Adrenal gland (tissue), 12 donors: ENCODE measurements around the gene UBE2E2. TPM values are rescaled to one million over a fixed set of nuclear protein-coding genes. Genes with fewer than 3 reads are reported as not detected.

Experiments
- DNase-seq, 7 donors: peaks; one replicate each; pipeline ENCODE4 v3.0.0-alpha.2; 2019 to 2020
- H3K27ac ChIP-seq, 5 donors: fragments of 200-600 bp; sonication (generic) in 4 of 5; 1 replicate in 3 of 5; 2 replicates in 2 of 5; pipeline versions ENCODE4 v1.5.1 to v1.8.0; 2016 to 2020; ENCODE audit warnings: mild to moderate bottlenecking in 1 of 5
- H3K27me3 ChIP-seq: fragments of 200-600 bp; 2 replicates; pipeline ENCODE4 v1.8.0; 2021
- H3K36me3 ChIP-seq, 2 donors: fragments of 200-600 bp; replicated peaks in 1 of 2; 1 replicate in 1 of 2; 2 replicates in 1 of 2; pipeline versions ENCODE4 v1.5.1 to v1.8.0; 2018 to 2022
- H3K4me1 ChIP-seq, 2 donors: fragments of 200-600 bp; replicated peaks in 1 of 2; 1 replicate in 1 of 2; 2 replicates in 1 of 2; pipeline versions ENCODE4 v1.5.1 to v1.8.0; 2018 to 2021
- H3K4me3 ChIP-seq, 4 donors: fragments of 200-600 bp; sonication (generic) in 3 of 4; one replicate each; pipeline ENCODE4 v1.5.1; 2016 to 2018
- H3K9me3 ChIP-seq, 3 donors: fragments of 200-600 bp; sonication (generic) in 1 of 3; replicated peaks in 1 of 3; 1 replicate in 2 of 3; 2 replicates in 1 of 3; pipeline versions ENCODE4 v1.5.1 to v1.8.0; 2016 to 2021
- POLR2A ChIP-seq, 2 donors: fragments of 450-650 bp; IDR thresholded peaks; one replicate each; pipeline ENCODE4 v1.6.1; 2017; ENCODE audit warnings: antibody characterized with exemption in 2 of 2, mild to moderate bottlenecking in 2 of 2, moderate library complexity in 1 of 2
- WGBS, 4 donors: extraction: QIAGEN DNeasy Blood & Tissue Kit in 2 of 4; methylation state at CpG; one replicate each; pipeline versions ENCODE4 v1.1.5 to v1.1.7; 2013 to 2017; 5-methylcytosine and 5-hydroxymethylcytosine counted together
- intact Hi-C, 2 donors: fragments of 100-400 bp; cut with DNase I; formaldehyde crosslinking; loops; one replicate each; pipeline versions ENCODE4 v1.14.1 to v1.15.0; 2022 to 2023
- polyA plus RNA-seq, 3 donors: library from polyadenylated mRNA; stranded (reverse); fragments of 200-250 nt in 2 of 3; fragments of 350-450 nt in 1 of 3; fragmentation: Illumina TruSeq in 1 of 3; extraction: RNeasy Lipid Tissue Mini Kit (QIAGEN cat#74804) in 1 of 3; gene quantifications; one replicate each; pipeline ENCODE4 v1.2.3, GENCODE V29; 2013 to 2014
- total RNA-seq, 9 donors: library from RNA; depleted of rRNA in 4 of 9; stranded (reverse); fragments of >200 nt in 4 of 9; fragments of 120-200 nt in 1 of 9; fragmentation: NEBNext Ultra II Directional in 1 of 9; extraction: Animal tissue kit (Norgen Biotek cat#: 25700) in 1 of 9; gene quantifications; one replicate each; pipeline versions ENCODE4 v1.1.0 to v1.2.4, GENCODE V29; 2013 to 2023
- TF ChIP-seq, protein P1 (sequence below), 6 experiments: fragments of 450-650 bp in 4 of 6; fragments of 200-600 bp in 2 of 6; sonication (generic) in 1 of 6; IDR thresholded peaks; 1 replicate in 5 of 6; 2 replicates in 1 of 6; pipeline versions ENCODE4 v1.5.1 to v1.8.0; 2016 to 2021; ENCODE audit warnings: antibody characterized with exemption in 6 of 6, mild to moderate bottlenecking in 2 of 6, moderate library complexity in 1 of 6
- donor health status: healthy with polysubstance abuse.
- donor health status: Bipolar disorder and iron deficiency.
- donor health status: DM: yes; HTN: yes; CAD: no.
- donor health status: DM: no; HTN: no; CAD: no.
- donor health status: DM: no; HTN: no; CAD: no.
- donor health status: DM: yes; HTN: yes; CAD: no.

Gene UBE2E2
- total and polyA plus RNA-seq, 12 donors, result 9.3 to 29.6 (median 20.7) TPM

DNA sequence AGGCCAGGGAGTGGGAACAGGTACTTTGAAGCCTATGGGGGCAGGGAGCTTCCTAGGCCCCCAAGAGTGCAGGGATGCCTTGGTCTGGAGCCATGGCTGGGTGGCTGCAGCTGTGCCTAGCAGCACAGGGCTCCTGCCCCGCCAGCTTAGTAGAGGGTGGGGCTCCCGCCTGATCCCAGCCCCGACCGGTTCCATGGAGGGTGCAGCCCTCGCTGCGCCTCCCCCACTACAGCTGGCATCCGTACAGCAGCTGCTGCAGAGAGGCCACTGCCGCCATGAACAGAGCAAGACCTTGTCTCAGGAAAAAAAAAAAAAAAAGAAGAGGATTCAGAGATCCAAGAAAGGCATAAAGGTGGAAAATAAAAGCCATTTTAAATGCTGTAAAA is 277.2 kb downstream of the UBE2E2 start:
- 87 to 94% (median 92%) methylated on average over 4 to 8 of the region's 8 CpGs for WGBS, 4 donors
- Histone ChIP-seq H3K27me3 (no peaks in the 10 kb centered on the region), H3K9me3 (no peaks in the 10 kb centered on the region), H3K27ac (no peak overlapping the region), H3K4me3 (no peak overlapping the region), H3K4me1 (no peaks in the 10 kb centered on the region), H3K36me3 (no peaks in the 10 kb centered on the region)
- no peak for DNase-seq
- TF ChIP-seq, protein P1, sequence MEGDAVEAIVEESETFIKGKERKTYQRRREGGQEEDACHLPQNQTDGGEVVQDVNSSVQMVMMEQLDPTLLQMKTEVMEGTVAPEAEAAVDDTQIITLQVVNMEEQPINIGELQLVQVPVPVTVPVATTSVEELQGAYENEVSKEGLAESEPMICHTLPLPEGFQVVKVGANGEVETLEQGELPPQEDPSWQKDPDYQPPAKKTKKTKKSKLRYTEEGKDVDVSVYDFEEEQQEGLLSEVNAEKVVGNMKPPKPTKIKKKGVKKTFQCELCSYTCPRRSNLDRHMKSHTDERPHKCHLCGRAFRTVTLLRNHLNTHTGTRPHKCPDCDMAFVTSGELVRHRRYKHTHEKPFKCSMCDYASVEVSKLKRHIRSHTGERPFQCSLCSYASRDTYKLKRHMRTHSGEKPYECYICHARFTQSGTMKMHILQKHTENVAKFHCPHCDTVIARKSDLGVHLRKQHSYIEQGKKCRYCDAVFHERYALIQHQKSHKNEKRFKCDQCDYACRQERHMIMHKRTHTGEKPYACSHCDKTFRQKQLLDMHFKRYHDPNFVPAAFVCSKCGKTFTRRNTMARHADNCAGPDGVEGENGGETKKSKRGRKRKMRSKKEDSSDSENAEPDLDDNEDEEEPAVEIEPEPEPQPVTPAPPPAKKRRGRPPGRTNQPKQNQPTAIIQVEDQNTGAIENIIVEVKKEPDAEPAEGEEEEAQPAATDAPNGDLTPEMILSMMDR (IDR thresholded peaks at IDR 0.05), result no peak
- no peak for TF ChIP-seq POLR2A (IDR thresholded peaks at IDR 0.05)
- intact Hi-C loops, result no loop called here

DNA sequence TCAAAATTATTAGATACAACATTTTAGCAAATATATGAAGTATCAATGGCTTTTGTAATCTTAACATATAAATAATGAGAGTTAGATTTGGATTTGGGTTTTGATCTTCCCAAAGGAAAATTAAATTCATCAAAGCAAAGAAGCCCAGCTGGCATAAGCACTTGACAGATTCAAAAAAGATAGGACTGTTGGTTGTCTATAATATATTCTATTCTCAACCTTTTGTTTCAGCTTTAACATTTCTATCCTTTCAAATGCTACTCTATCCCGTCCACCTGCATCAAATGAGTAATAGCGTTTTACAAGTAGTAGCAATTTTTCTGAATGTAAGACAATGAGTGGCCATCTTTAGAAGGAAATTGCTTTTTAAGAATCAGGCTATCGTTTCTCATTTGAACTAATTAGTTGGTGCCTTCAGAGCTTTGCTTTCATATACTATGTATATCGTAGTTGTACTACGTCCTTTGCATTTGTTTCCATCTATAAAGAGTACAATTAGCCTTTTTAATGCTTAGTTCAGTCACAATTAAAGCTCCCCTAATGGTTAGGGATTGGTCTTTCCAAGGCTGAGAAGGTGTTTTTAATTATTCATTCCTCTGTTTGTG is 278.0 kb downstream of the UBE2E2 start:
- Histone ChIP-seq H3K27ac (no peak overlapping the region), H3K4me3 (no peak overlapping the region), H3K27me3 (no peaks in the 10 kb centered on the region), H3K36me3 (no peaks in the 10 kb centered on the region), H3K4me1 (no peaks in the 10 kb centered on the region), H3K9me3 (no peaks in the 10 kb centered on the region)
- WGBS, 4 donors, result 92 to 95% (median 94%) methylated on average over 5 of the region's 5 CpGs
- intact Hi-C loops, result no loop called here
- TF ChIP-seq, protein P1 (IDR thresholded peaks at IDR 0.05), result no peak
- no peak for TF ChIP-seq POLR2A (IDR thresholded peaks at IDR 0.05)
- DNase-seq, result no peak

DNA sequence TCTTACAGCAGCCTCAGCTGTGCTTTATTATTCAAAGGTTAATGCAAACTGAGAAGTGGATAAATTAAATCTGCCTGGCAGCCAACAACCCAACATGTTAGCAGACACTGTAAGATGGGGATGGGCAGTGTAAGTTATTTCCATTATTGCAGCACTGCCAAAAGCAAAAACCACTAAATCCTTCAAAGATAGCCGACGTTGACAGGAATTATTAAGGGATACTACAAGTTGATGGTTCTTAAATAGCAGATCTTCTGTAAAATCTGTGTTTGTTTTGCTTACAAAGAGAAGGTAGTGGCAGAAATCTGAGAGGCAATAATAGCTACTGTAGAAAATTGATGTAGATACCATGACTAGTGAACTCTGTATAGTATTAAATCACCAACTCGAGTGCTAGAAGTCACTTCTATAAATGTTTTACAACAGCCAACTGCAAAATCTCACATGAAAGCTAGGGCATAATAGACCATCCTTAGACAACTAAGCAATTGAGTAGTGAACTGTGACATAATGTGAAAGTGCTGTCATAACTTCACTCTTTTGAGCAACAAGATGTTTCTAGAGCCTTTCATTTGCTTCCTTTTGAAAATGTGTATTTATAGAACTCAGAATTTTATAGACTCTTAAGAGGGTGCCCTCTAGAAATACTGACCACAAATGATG is 278.6 kb downstream of the UBE2E2 start:
- Histone ChIP-seq H3K27ac (no peak overlapping the region), H3K9me3 (no peaks in the 10 kb centered on the region), H3K4me3 (no peak overlapping the region), H3K27me3 (no peaks in the 10 kb centered on the region), H3K4me1 (no peaks in the 10 kb centered on the region), H3K36me3 (no peaks in the 10 kb centered on the region)
- no peak for DNase-seq
- TF ChIP-seq, protein P1 (IDR thresholded peaks at IDR 0.05), result no peak
- TF ChIP-seq POLR2A (IDR thresholded peaks at IDR 0.05), result no peak
- WGBS, 4 donors, result 53 to 68% (median 57%) methylated on average over 3 of the region's 3 CpGs
- intact Hi-C loops, result no loop called here

DNA sequence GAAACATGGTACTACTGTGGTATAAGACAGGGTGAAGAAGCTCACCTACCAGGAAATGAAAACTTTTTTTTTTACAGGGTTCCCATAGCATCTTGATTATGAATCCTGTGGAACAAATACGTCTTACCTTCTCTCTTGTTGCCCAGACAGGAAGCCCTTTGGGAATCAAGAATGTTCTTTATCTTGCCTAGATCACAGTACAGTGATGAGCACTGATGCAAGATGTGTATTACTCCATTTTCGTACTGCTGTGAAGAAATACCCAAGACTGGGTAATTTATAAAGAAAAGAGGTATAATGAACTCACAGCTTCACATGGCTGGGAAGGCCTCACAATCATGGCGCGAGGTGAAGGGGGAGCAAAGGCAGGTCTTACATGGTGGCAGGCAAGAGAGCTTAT is 281.3 kb downstream of the UBE2E2 start:
- Histone ChIP-seq H3K27me3 (no peaks in the 10 kb centered on the region), H3K27ac (no peak overlapping the region), H3K9me3 (no peaks in the 10 kb centered on the region), H3K4me3 (no peak overlapping the region), H3K4me1 (no peaks in the 10 kb centered on the region), H3K36me3 (no peaks in the 10 kb centered on the region)
- 86 to 95% (median 93%) methylated on average over 4 of the region's 4 CpGs for WGBS, 4 donors
- intact Hi-C loops, result no loop called here
- no peak for DNase-seq
- TF ChIP-seq, protein P1 (IDR thresholded peaks at IDR 0.05), result no peak
- no peak for TF ChIP-seq POLR2A (IDR thresholded peaks at IDR 0.05)
